ENCODE measurements around the gene ATP2B2. TPM values are rescaled to one million over a fixed set of nuclear protein-coding genes. Genes with fewer than 3 reads are reported as not detected.

Gene ATP2B2
- total and polyA plus RNA-seq, 12 donors: 0.37 to 3.0 (median 1.6) TPM

DNA sequence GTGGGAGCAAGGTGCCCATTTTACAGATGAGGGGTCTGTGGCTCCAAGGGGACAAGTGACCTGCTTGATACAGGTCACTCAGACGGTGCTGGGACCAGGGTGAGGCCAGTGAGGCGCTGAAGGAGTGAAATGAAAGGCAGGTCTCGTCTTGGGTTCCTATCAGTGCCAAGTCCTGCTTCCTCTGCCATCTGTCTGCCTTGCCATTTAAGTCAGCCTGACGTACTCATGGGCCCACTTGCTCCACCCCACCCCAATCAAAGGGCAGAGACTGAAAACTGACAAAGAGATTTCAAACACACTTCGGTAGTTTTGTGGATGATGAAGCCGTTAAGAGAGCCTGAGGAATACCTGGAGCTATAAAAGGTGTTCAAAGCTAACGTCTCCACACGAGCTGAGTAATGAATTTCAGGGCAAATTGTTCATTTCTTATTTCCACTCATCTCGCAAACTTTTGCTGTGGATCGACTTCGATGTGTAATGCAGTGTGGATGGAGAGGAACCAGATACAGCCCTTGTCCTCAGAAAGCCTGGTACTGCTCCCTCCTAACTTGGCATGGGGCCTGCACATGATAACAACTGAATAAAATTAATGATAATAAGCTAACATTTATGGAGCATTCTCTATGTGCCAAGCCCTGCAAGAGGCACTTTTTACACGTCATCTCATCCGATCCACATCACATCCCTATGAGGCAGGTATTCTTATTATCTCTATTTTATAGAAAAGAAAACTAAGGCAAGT, 36.6 kb downstream of the ATP2B2 start:
- H3K27ac ChIP-seq: no peak overlapping the region
- TF ChIP-seq, protein P1, sequence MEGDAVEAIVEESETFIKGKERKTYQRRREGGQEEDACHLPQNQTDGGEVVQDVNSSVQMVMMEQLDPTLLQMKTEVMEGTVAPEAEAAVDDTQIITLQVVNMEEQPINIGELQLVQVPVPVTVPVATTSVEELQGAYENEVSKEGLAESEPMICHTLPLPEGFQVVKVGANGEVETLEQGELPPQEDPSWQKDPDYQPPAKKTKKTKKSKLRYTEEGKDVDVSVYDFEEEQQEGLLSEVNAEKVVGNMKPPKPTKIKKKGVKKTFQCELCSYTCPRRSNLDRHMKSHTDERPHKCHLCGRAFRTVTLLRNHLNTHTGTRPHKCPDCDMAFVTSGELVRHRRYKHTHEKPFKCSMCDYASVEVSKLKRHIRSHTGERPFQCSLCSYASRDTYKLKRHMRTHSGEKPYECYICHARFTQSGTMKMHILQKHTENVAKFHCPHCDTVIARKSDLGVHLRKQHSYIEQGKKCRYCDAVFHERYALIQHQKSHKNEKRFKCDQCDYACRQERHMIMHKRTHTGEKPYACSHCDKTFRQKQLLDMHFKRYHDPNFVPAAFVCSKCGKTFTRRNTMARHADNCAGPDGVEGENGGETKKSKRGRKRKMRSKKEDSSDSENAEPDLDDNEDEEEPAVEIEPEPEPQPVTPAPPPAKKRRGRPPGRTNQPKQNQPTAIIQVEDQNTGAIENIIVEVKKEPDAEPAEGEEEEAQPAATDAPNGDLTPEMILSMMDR (IDR thresholded peaks at IDR 0.05): no peak
- no peak for TF ChIP-seq POLR2A (IDR thresholded peaks at IDR 0.05)
- DNase-seq: peak in 2 of 7 donors; percentile 34 to 59
- H3K4me1 ChIP-seq (replicated peaks in 1 of 2): no peaks in the 10 kb centered on the region
- intact Hi-C loops (cut with DNase I): no loop called here
- WGBS, 4 donors: 48 to 69% (median 58%) methylated on average over 9 to 13 of the region's 13 CpGs
- no peak overlapping the region for H3K4me3 ChIP-seq
- H3K27me3 ChIP-seq: no peaks in the 10 kb centered on the region
- no peaks in the 10 kb centered on the region for H3K9me3 ChIP-seq (replicated peaks in 1 of 3)
- H3K36me3 ChIP-seq (replicated peaks in 1 of 2): no peaks in the 10 kb centered on the region

DNA sequence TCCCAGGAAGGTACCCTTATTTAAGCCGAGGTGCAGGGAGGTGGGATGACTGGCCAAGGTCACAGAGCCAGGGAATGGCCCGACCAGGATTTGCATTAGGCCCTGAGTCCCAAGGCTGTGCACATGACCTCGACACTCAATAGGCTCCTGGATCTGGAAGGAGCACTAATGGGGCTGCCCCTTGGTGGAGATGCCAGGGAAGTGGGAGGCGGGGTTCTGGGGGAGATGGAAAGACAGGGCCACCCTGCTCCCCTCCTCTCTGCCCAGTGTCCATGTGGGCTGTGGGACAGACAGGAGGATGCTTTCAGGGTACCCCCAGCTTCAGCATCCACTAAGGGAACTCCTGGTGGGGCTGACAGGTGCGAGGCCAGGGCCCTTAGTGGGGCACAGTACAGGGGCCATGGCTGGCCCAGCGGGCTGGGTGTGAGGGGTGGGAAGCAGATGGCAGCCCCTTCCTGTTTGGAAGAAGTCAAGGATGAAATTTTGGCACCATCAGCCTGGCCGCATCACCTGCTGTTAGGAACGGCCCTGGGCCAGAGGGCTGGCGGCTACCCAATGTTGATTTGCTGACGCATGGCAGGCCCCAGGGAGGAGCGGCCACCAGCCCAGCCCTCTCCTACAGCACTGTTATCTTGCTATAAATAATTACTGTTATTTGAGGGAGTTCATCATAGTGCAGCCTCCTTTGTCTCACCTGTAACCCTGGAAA, 37.3 kb downstream of the ATP2B2 start:
- no peaks in the 10 kb centered on the region for H3K27me3 ChIP-seq
- H3K4me1 ChIP-seq (replicated peaks in 1 of 2): no peaks in the 10 kb centered on the region
- H3K27ac ChIP-seq: no peak overlapping the region
- H3K9me3 ChIP-seq (replicated peaks in 1 of 3): no peaks in the 10 kb centered on the region
- H3K36me3 ChIP-seq (replicated peaks in 1 of 2): no peaks in the 10 kb centered on the region
- TF ChIP-seq, protein P1 (IDR thresholded peaks at IDR 0.05): no peak
- no peak for TF ChIP-seq POLR2A (IDR thresholded peaks at IDR 0.05)
- no peak overlapping the region for H3K4me3 ChIP-seq
- intact Hi-C loops (cut with DNase I): no loop called here
- peak; percentile 67 to 88 (median 70) for DNase-seq
- WGBS, 4 donors: 26 to 47% (median 41%) methylated on average over 7 to 11 of the region's 11 CpGs

DNA sequence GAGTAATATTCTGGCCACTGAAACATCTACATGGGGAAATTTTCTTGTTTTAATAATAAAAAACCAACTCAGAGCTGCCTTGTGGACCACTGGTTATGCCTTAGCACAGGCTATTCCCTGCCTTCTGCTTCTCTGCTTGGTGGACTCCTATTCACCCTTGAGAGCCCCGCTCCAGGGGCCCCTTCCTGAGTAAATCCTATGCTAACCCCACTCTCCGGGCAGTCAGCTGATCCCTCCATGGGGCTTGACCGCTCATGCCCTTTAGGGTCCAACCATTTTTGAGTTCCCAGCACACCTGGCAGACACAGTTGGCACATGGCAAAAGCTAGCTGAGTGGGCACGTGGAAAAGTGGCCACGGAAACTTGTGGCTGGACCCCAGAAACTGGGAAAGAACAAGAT, 38.2 kb downstream of the ATP2B2 start:
- Histone ChIP-seq H3K9me3 (replicated peaks in 1 of 3) (no peaks in the 10 kb centered on the region), H3K4me3 (no peak overlapping the region), H3K36me3 (replicated peaks in 1 of 2) (no peaks in the 10 kb centered on the region), H3K4me1 (replicated peaks in 1 of 2) (no peaks in the 10 kb centered on the region), H3K27me3 (no peaks in the 10 kb centered on the region), H3K27ac (no peak overlapping the region)
- DNase-seq: no peak
- intact Hi-C loops (cut with DNase I): no loop called here
- WGBS, 4 donors: 85 to 97% (median 91%) methylated on average over 4 to 5 of the region's 5 CpGs
- no peak for TF ChIP-seq POLR2A (IDR thresholded peaks at IDR 0.05)
- TF ChIP-seq, protein P1 (IDR thresholded peaks at IDR 0.05): no peak

DNA sequence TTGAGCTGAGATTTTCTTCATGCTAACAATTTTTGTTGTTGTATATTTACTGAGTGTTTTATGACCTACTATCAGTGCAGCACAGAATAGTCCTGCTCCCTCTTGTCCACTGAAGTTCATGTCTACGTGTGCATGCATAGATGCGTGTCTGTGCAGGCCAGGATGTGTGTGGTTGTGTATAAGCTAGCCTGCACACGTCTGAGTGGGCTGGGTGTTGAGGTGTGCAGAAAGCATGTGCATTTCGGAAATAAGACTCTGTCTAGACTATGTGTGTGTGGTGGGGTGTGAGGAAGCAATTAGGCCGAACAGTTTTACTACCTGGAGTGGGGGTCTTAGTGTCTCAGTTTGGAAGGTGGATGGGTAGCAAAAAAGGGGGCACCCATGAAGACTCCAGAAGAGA, 39.2 kb downstream of the ATP2B2 start:
- H3K27ac ChIP-seq: no peak overlapping the region
- WGBS, 4 donors: 84 to 95% (median 90%) methylated on average over 5 of the region's 5 CpGs
- no peak for TF ChIP-seq POLR2A (IDR thresholded peaks at IDR 0.05)
- TF ChIP-seq, protein P1 (IDR thresholded peaks at IDR 0.05): no peak
- H3K36me3 ChIP-seq (replicated peaks in 1 of 2): no peaks in the 10 kb centered on the region
- no peak for DNase-seq
- no peaks in the 10 kb centered on the region for H3K27me3 ChIP-seq
- intact Hi-C loops (cut with DNase I): no loop called here
- no peaks in the 10 kb centered on the region for H3K4me1 ChIP-seq (replicated peaks in 1 of 2)
- no peaks in the 10 kb centered on the region for H3K9me3 ChIP-seq (replicated peaks in 1 of 3)
- H3K4me3 ChIP-seq: no peak overlapping the region
